Skin of body (tissue), 2 donors: ENCODE data around the gene BCL2L1. TPM values are rescaled to one million over a fixed set of nuclear protein-coding genes. Genes with fewer than 3 reads are reported as not detected.

Experiments
- DNase-seq: peaks from one replicate; lab custom pipeline; 2025; lab: John Stamatoyannopoulos, UW
- total RNA-seq: library from RNA; depleted of rRNA; stranded (reverse); fragments of >200 nt; gene quantifications from one replicate; pipeline ENCODE4 v1.2.3, GENCODE V29; 2014

Gene BCL2L1
- total RNA-seq, 1 donor from 2014 or later = 56.4 TPM

DNA sequence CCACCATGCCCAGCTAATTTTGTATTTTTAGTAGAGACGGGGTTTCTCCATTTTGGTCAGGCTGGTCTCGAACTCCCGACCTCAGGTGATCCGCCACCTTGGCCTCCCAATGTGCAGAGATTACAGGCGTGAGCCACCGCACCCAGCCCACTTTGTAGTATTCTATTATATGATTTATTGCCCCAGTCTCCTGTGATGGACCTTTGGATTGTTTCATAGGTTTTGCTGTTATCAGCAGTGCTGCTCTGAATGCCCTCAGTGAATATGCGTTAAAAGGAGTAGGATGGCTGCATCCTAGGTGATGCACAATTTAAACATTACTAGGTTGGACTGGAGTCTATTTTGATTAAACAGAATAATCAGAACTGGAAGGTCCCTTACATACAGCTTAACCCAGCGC is 107.3 kb downstream of the BCL2L1 start:
- no peak for DNase-seq

Other genes with a start within 250 kb of the BCL2L1 start
- gene DEFB124, start 247.7 kb downstream of the BCL2L1 start, total RNA-seq = not detected
- gene REM1, start 247.6 kb downstream of the BCL2L1 start, total RNA-seq = 2.2 TPM
- 41.1 TPM for gene HM13, start 208.4 kb downstream of the BCL2L1 start, total RNA-seq
- gene ID1, start 117.6 kb downstream of the BCL2L1 start, total RNA-seq = 130 TPM
- 4.1 TPM for gene COX4I2, start 85.0 kb downstream of the BCL2L1 start, total RNA-seq
- gene TPX2, start 16.4 kb upstream of the BCL2L1 start, total RNA-seq = 14.8 TPM
- gene MYLK2, start 96.5 kb upstream of the BCL2L1 start, total RNA-seq = 6.1 TPM
- gene FOXS1, start 122.7 kb upstream of the BCL2L1 start, total RNA-seq = 1.4 TPM
- 3.2 TPM for gene DUSP15, start 147.7 kb upstream of the BCL2L1 start, total RNA-seq
- gene TTLL9, start 147.8 kb upstream of the BCL2L1 start, total RNA-seq = 0.30 TPM
- gene PDRG1, start 229.2 kb upstream of the BCL2L1 start, total RNA-seq = 4.4 TPM
- not detected for gene XKR7, start 245.3 kb upstream of the BCL2L1 start, total RNA-seq